HCT116 (cell line): Measurements from ENCODE around the gene TRNP1. TPM values are rescaled to one million over a fixed set of nuclear protein-coding genes. Genes with fewer than 3 reads are reported as not detected.

Experiments used
- ATAC-seq: fragments of 200-7000 bp; cut with Tn5 transposase; 2 replicates; pipeline ENCODE4 v1.9.1; 2020; ENCODE audit warnings: mild to moderate bottlenecking, moderate library complexity
- BruUV-seq: library from RNA; stranded (reverse); fragments of 400-500 nt; replicated peaks from 2 replicates; lab custom pipeline; 2021; lab: Mats Ljungman, UMichigan
- CTCF ChIA-PET: fragments of 300-600 bp; sonication (Branson Sonifier 250); formaldehyde crosslinking; loops from one replicate; lab custom pipeline; 2021; ENCODE audit warnings: antibody characterized with exemption; lab: Charles Lee
- POLR2A ChIA-PET: fragments of 300-600, 350-600 bp; sonication (Branson Sonifier 250); formaldehyde crosslinking; loops from one replicate; lab custom pipeline; 2021; ENCODE audit warnings: antibody characterized with exemption; lab: Charles Lee
- RAD21 ChIA-PET, 2 experiments: fragments of 300-600 bp; sonication (Branson Sonifier 250); formaldehyde crosslinking; loops; one replicate each; lab custom pipeline; 2023; ENCODE audit warnings: low total read pairs in 2 of 2; ENCODE audit not compliant: uncharacterized antibody in 2 of 2, unreplicated experiment in 2 of 2, low non-redundant PET in 1 of 2; lab: Charles Lee
- DNase-seq: peaks from one replicate; pipeline ENCODE4 v3.0.0-alpha.2; 2010; ENCODE audit warnings: low read depth, low spot score
- H2AFZ ChIP-seq: fragments of 200-600 bp; shearing (Covaris generic), sonication (generic); 2 replicates; pipeline ENCODE4 v1.6.1; 2017; ENCODE audit warnings: low read depth, mixed run types, mixed read lengths, antibody characterized with exemption, low read length; ENCODE audit not compliant: poor library complexity, severe bottlenecking
- H3K27ac ChIP-seq: 2 replicates; pipeline ENCODE4 v1.5.1; 2012; ENCODE audit warnings: low read depth, low read length
- H3K27me3 ChIP-seq: fragments of 200-600 bp; sonication (generic); 2 replicates; pipeline ENCODE4 v1.6.1; 2016; ENCODE audit warnings: mixed run types, low read length, mixed read lengths; ENCODE audit not compliant: insufficient read depth
- H3K36me3 ChIP-seq, 2 experiments: fragments of 200-500 bp in 1 of 2; fragments of 200-600 bp in 1 of 2; sonication (Bioruptor generic) in 1 of 2; sonication (generic) in 1 of 2; 2 replicates each; pipeline versions ENCODE4 v1.5.1 to v1.6.1; 2014 to 2016; ENCODE audit warnings: low read length in 2 of 2, inconsistent platforms in 1 of 2, mixed read lengths in 1 of 2, mixed run types in 1 of 2; ENCODE audit not compliant: insufficient read depth in 2 of 2, control insufficient read depth in 1 of 2
- H3K4me1 ChIP-seq, 2 experiments: fragments of 200-600 bp in 1 of 2; sonication (generic) in 1 of 2; 2 replicates each; pipeline versions ENCODE4 v1.5.1 to v1.6.1; 2012 to 2017; ENCODE audit warnings: low read length in 2 of 2, inconsistent platforms in 1 of 2, mild to moderate bottlenecking in 1 of 2, mixed read lengths in 1 of 2, mixed run types in 1 of 2, moderate library complexity in 1 of 2; ENCODE audit not compliant: insufficient read depth in 2 of 2, control insufficient read depth in 1 of 2
- H3K4me2 ChIP-seq: fragments of 200-600 bp; sonication (generic); 2 replicates; pipeline ENCODE4 v1.6.1; 2017; ENCODE audit warnings: mixed run types, low read length, mixed read lengths
- H3K4me3 ChIP-seq, 2 experiments: fragments of 200-600 bp in 1 of 2; sonication (generic) in 1 of 2; replicated peaks in 1 of 2; 2 replicates each; pipeline ENCODE4 v1.5.1; 2011 to 2016; ENCODE audit warnings: low read length in 2 of 2, control low read depth in 1 of 2, low read depth in 1 of 2, mild to moderate bottlenecking in 1 of 2, mixed read lengths in 1 of 2, mixed run types in 1 of 2
- H3K79me2 ChIP-seq: fragments of 200-600 bp; sonication (generic); 2 replicates; pipeline ENCODE4 v1.6.1; 2017; ENCODE audit warnings: mild to moderate bottlenecking, mixed run types, low read length, moderate library complexity, mixed read lengths; ENCODE audit not compliant: insufficient read depth
- H3K9ac ChIP-seq: fragments of 200-600 bp; sonication (generic); 2 replicates; pipeline ENCODE4 v1.6.1; 2016; ENCODE audit warnings: low read length, mixed read lengths
- H3K9me2 ChIP-seq: fragments of 200-600 bp; sonication (generic), shearing (Covaris generic); 2 replicates; pipeline ENCODE4 v1.6.1; 2017; ENCODE audit warnings: mixed run types, mild to moderate bottlenecking, moderate library complexity; ENCODE audit not compliant: insufficient read depth
- H3K9me3 ChIP-seq, 2 experiments: fragments of 200-500 bp in 1 of 2; fragments of 200-600 bp in 1 of 2; sonication (Bioruptor generic) in 1 of 2; sonication (generic) in 1 of 2; 2 replicates each; pipeline ENCODE4 v1.6.1; 2014 to 2017; ENCODE audit warnings: low read length in 2 of 2, mixed read lengths in 2 of 2, inconsistent platforms in 1 of 2, low read depth in 1 of 2, mild to moderate bottlenecking in 1 of 2, mixed run types in 1 of 2, moderate library complexity in 1 of 2; ENCODE audit not compliant: control insufficient read depth in 1 of 2, insufficient read depth in 1 of 2
- H4K20me1 ChIP-seq: fragments of 200-600 bp; sonication (generic), shearing (Covaris generic); 2 replicates; pipeline ENCODE4 v1.6.1; 2017; ENCODE audit warnings: mixed run types, mild to moderate bottlenecking, moderate library complexity; ENCODE audit not compliant: insufficient read depth
- REST ChIP-seq: IDR thresholded peaks from 2 replicates; pipeline ENCODE4 v1.6.1; 2012; ENCODE audit warnings: low read depth
- YY1 ChIP-seq: IDR thresholded peaks from 2 replicates; pipeline ENCODE4 v1.6.1; 2011; ENCODE audit warnings: low read length, low read depth, moderate library complexity, mild to moderate bottlenecking; ENCODE audit not compliant: insufficient replicate concordance; ENCODE audit errors: extremely low read depth
- intact Hi-C: fragments of 100-400 bp; cut with micrococcal nuclease; formaldehyde crosslinking; loops from 2 replicates; pipeline ENCODE4 v1.10.0; 2022
- total RNA-seq: library from RNA; stranded (reverse); gene quantifications from one replicate; pipeline ENCODE4 v1.2.1, GENCODE V29; 2021; ENCODE audit not compliant: unreplicated experiment

TRNP1 gene
- total RNA-seq, 1 experiment from 2014 or later = 76.9 TPM

- ATAC-seq = no peak
- no peak overlapping the region for H3K4me3 ChIP-seq
These were observed 22.7 kb upstream of the TRNP1 start for GRCh38 chr1:26970810-26971209.

More at GRCh38 chr1:26970810-26971209, 22.7 kb upstream of the TRNP1 start:
- Histone ChIP-seq H3K27ac (no peak overlapping the region), H3K9ac (no peak overlapping the region), H2AFZ (no peak overlapping the region)
- ChIA-PET POLR2A (no interaction called here), RAD21 (no interaction called here), CTCF (no interaction called here)
- DNase-seq = no peak
- intact Hi-C loops = no loop called here
- TF ChIP-seq REST (no peak), YY1 (no peak)
- TF ChIP-seq, all 23 proteins: peak for 0
- Histone ChIP-seq H3K27me3 (no peaks in the 10 kb centered on the region), H3K4me1 (peaks cover 6 to 48% of the 10 kb centered on the region in 2 experiments; a peak in 3 of 4 replicates), H3K9me3 (no peaks in the 10 kb centered on the region), H4K20me1 (no peaks in the 10 kb centered on the region), H3K9me2 (no peaks in the 10 kb centered on the region), H3K79me2 (no peaks in the 10 kb centered on the region), H3K36me3 (no peaks in the 10 kb centered on the region), H3K4me2 (no peak overlapping the region)
- no TSS peak for BruUV-seq
